HEK293 (cell line): ENCODE measurements around the gene NFE2L1.

Experiments used
- CTCF ChIA-PET: fragments of 350-600 bp; formaldehyde crosslinking; extraction: SDS; loops from one replicate; lab custom pipeline; 2021; ENCODE audit warnings: antibody characterized with exemption; lab: Yijun Ruan, JAX
- POLR2A ChIA-PET: fragments of 300-600 bp; formaldehyde crosslinking; extraction: SDS; loops from one replicate; lab custom pipeline; 2020; ENCODE audit warnings: antibody characterized with exemption, inconsistent platforms; lab: Yijun Ruan, JAX
- H3K27ac ChIP-seq: fragments of 200-500 bp; sonication (Bioruptor generic); 2 replicates; pipeline ENCODE4 v1.5.1; 2014; ENCODE audit warnings: low read depth, low read length, control low read depth, inconsistent platforms; ENCODE audit errors: extremely low read depth
- H3K36me3 ChIP-seq, 2 experiments: fragments of 200-500 bp in 1 of 2; sonication (Bioruptor generic) in 1 of 2; 1 replicate in 1 of 2; 2 replicates in 1 of 2; pipeline ENCODE4 v1.5.1; 2014 to 2017; ENCODE audit warnings: inconsistent platforms in 2 of 2, low read length in 2 of 2; ENCODE audit not compliant: control insufficient read depth in 2 of 2, insufficient read depth in 1 of 2
- H3K4me1 ChIP-seq: fragments of 200-500 bp; sonication (Bioruptor generic); 2 replicates; pipeline ENCODE4 v1.5.1; 2014; ENCODE audit warnings: mild to moderate bottlenecking, low read length, inconsistent platforms; ENCODE audit not compliant: control insufficient read depth, insufficient read depth
- H3K4me3 ChIP-seq: 2 replicates; pipeline ENCODE4 v1.5.1; 2011; ENCODE audit warnings: low read depth, mild to moderate bottlenecking, control low read depth, low read length, moderate library complexity
- H3K9me3 ChIP-seq: fragments of 200-500 bp; sonication (Bioruptor generic); 2 replicates; pipeline ENCODE4 v1.5.1; 2014; ENCODE audit warnings: low read depth, low read length, inconsistent platforms; ENCODE audit not compliant: control insufficient read depth, insufficient read depth
- PRDM10 ChIP-seq: fragments of 450-650 bp; formaldehyde crosslinking; IDR thresholded peaks from 2 replicates; pipeline ENCODE4 v1.5.1; 2016; ENCODE audit warnings: missing biosample characterization, missing genetic modification characterization
- TCF7L2 ChIP-seq: IDR thresholded peaks from 2 replicates; pipeline ENCODE4 v1.6.1; 2011; ENCODE audit warnings: low read depth, mild to moderate bottlenecking, inconsistent platforms, low read length, moderate library complexity, borderline replicate concordance
- ZBTB11 ChIP-seq: fragments of 450-650 bp; formaldehyde crosslinking; conservative IDR thresholded peaks from 2 replicates; pipeline ENCODE4 v1.5.1; 2016; ENCODE audit warnings: low read depth, missing biosample characterization, missing genetic modification characterization
- ZFP37 ChIP-seq: fragments of 450-650 bp; formaldehyde crosslinking; IDR thresholded peaks from 2 replicates; pipeline ENCODE4 v1.5.1; 2016; ENCODE audit warnings: missing biosample characterization, missing genetic modification characterization
- ZNF239 ChIP-seq: fragments of 450-650 bp; formaldehyde crosslinking; IDR thresholded peaks from 2 replicates; pipeline ENCODE4 v1.5.1; 2016; ENCODE audit warnings: missing biosample characterization, missing genetic modification characterization
- ZNF26 ChIP-seq: fragments of 450-650 bp; formaldehyde crosslinking; IDR thresholded peaks from 2 replicates; pipeline ENCODE4 v1.5.1; 2016; ENCODE audit warnings: missing biosample characterization, missing genetic modification characterization
- ZNF266 ChIP-seq: fragments of 450-650 bp; formaldehyde crosslinking; IDR thresholded peaks from 2 replicates; pipeline ENCODE4 v1.5.1; 2016; ENCODE audit warnings: missing biosample characterization, missing genetic modification characterization, low read depth
- ZNF324 ChIP-seq: fragments of 450-650 bp; formaldehyde crosslinking; IDR thresholded peaks from 2 replicates; pipeline ENCODE4 v1.5.1; 2016; ENCODE audit warnings: missing biosample characterization, missing genetic modification characterization
- ZNF510 ChIP-seq: fragments of 450-650 bp; formaldehyde crosslinking; IDR thresholded peaks from 2 replicates; pipeline ENCODE4 v1.5.1; 2018; ENCODE audit warnings: mild to moderate bottlenecking, missing genetic modification characterization, missing biosample characterization; ENCODE audit not compliant: insufficient replicate concordance
- ZNF624 ChIP-seq: fragments of 450-650 bp; formaldehyde crosslinking; IDR thresholded peaks from 2 replicates; pipeline ENCODE4 v1.5.1; 2017; ENCODE audit warnings: missing biosample characterization, missing genetic modification characterization
- ZNF658 ChIP-seq: fragments of 450-650 bp; formaldehyde crosslinking; IDR thresholded peaks from 2 replicates; pipeline ENCODE4; 2016; ENCODE audit warnings: missing biosample characterization, missing genetic modification characterization
- ZSCAN30 ChIP-seq: fragments of 450-650 bp; IDR thresholded peaks from 2 replicates; pipeline ENCODE4 v1.5.1; 2018; ENCODE audit warnings: missing biosample characterization, mild to moderate bottlenecking, missing genetic modification characterization, moderate library complexity

The NFE2L1 gene

GRCh38 chr17:48055531-48056245, 7.5 kb downstream of the NFE2L1 start (continued):
- no peak for TF ChIP-seq ZBTB11
- TF ChIP-seq ZNF26 (tag by site-specific recombination): no peak

GRCh38 chr17:48056246-48056745, 8.1 kb downstream of the NFE2L1 start:
- ChIA-PET CTCF (interaction anchor here (1.2 to 4.1 kb wide), 3 partner anchors 8 to 30 kb away, joined by 3 to 29 read pairs (median 4); no protein-coding TSS in a partner anchor), POLR2A (interaction anchor here (0.9 to 1.4 kb wide), 2 partner anchors 8 to 12 kb away, joined by 4 read pairs; partner anchors contain the start of gene NFE2L1)
- H3K4me1 ChIP-seq: peaks cover 32% of the 10 kb centered on the region
- peaks cover 29 to 88% of the 10 kb centered on the region in 2 experiments for H3K36me3 ChIP-seq
- H3K9me3 ChIP-seq: no peaks in the 10 kb centered on the region
- H3K27ac ChIP-seq: peak overlapping the region; percentile 77
- H3K4me3 ChIP-seq: no peak overlapping the region
- TF ChIP-seq ZNF239 (tag by site-specific recombination) (no peak), PRDM10 (no peak), ZNF266 (tag by site-specific recombination) (no peak), TCF7L2 (no peak), ZNF658 (tag by site-specific recombination) (no peak), ZNF624 (tag by site-specific recombination) (no peak), ZNF510 (tag by site-specific recombination) (no peak), ZFP37 (tag by site-specific recombination) (no peak), ZNF324 (tag by site-specific recombination) (no peak), ZNF26 (tag by site-specific recombination) (no peak), ZSCAN30 (tag by site-specific recombination) (no peak)
